Omental fat pad (tissue), 4 donors: ENCODE results near the gene UVSSA. TPM values are rescaled to one million over a fixed set of nuclear protein-coding genes. Genes with fewer than 3 reads are reported as not detected.
"Not testable (repeated sequence)": the region's sequence is repeated elsewhere in the genome, so short reads cannot be mapped to it uniquely, and the experiment has no call there.

ENCODE experiments used
- ATAC-seq: fragments of 150-250 bp; one replicate; pipeline ENCODE4 v1.9.1; 2016; ENCODE audit warnings: mild to moderate bottlenecking, moderate library complexity; ENCODE audit not compliant: low FRiP score
- DNase-seq: peaks from one replicate; pipeline ENCODE4 v3.0.0-alpha.2; 2019; ENCODE audit warnings: low spot score
- total RNA-seq, 4 donors: library from RNA; depleted of rRNA; stranded (reverse); fragments of >200 nt; gene quantifications; one replicate each; pipeline ENCODE4 v1.1.0, GENCODE V29; 2016
- TF ChIP-seq, protein P1 (sequence below), 3 donors: fragments of 450-650 bp; IDR thresholded peaks; one replicate each; pipeline ENCODE4 v1.5.1; 2016 to 2017; ENCODE audit warnings: antibody characterized with exemption in 3 of 3, mild to moderate bottlenecking in 3 of 3, moderate library complexity in 2 of 3

UVSSA gene
- total RNA-seq, 4 donors from 2014 or later = 10.2 to 28.2 (median 13.0) TPM

DNA sequence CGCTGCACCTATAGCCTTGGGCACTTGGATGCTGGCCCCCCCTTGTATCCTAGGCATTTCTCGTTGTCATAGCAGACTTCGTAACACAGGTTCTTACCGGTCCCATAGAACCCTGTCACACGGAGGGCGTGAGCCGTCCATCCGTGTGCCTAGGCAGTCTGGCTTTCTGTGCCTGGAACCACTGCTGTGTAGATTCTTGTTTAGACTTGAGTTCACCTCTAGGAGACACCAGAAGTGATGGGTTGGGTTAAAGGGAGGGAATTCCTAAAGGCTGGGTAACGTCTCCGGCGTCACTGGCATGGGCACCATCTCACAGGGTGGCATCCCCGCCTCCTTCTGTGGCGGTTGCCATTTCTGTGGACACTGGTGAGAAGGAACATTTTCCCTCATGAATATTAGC lies 72.7 kb downstream of the UVSSA start:
- DNase-seq = no peak
- TF ChIP-seq, protein P1, sequence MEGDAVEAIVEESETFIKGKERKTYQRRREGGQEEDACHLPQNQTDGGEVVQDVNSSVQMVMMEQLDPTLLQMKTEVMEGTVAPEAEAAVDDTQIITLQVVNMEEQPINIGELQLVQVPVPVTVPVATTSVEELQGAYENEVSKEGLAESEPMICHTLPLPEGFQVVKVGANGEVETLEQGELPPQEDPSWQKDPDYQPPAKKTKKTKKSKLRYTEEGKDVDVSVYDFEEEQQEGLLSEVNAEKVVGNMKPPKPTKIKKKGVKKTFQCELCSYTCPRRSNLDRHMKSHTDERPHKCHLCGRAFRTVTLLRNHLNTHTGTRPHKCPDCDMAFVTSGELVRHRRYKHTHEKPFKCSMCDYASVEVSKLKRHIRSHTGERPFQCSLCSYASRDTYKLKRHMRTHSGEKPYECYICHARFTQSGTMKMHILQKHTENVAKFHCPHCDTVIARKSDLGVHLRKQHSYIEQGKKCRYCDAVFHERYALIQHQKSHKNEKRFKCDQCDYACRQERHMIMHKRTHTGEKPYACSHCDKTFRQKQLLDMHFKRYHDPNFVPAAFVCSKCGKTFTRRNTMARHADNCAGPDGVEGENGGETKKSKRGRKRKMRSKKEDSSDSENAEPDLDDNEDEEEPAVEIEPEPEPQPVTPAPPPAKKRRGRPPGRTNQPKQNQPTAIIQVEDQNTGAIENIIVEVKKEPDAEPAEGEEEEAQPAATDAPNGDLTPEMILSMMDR (IDR thresholded peaks at IDR 0.05) = no peak
- ATAC-seq = no peak

DNA sequence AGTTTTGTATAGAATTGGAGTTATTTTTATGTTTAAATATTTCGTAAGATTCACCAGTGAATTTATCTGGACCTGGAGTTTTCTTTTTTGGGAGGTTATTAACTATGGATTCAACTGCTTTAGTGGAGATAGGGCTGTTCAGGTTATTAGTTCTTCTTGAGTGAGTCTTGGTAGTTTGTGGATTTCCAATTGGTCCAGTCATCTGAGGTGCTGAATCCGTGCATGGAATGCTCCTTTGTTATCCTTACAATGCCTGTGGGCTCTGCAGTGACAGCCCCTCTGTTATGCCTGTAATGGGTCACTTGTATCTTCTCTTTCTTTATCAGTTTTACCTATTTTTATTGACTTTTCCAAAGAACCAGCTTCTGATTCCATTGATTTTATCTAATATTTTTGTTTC lies 74.6 kb downstream of the UVSSA start:
- no peak for ATAC-seq
- TF ChIP-seq, protein P1 (IDR thresholded peaks at IDR 0.05) = no peak
- no peak for DNase-seq

DNA sequence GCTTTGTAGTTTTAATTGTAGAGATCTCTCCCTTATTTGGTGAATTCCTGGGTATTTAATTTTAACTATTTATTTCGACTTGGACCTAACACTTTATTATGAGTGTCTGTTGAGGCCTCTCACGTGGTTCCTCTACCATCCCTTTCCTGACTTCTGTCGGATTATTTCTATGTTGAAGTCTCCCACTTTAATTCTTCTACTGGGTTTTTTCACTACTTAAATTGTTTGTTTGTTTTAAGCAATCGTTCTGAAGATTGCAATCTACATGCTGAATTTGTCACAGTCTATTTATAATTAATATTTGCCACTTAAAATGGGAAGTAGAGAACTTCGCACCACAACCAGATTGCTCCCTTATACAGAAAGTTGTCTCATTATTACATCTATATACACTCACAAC lies 80.0 kb downstream of the UVSSA start:
- DNase-seq = no peak
- no peak for ATAC-seq
- TF ChIP-seq, protein P1 (IDR thresholded peaks at IDR 0.05) = no peak

DNA sequence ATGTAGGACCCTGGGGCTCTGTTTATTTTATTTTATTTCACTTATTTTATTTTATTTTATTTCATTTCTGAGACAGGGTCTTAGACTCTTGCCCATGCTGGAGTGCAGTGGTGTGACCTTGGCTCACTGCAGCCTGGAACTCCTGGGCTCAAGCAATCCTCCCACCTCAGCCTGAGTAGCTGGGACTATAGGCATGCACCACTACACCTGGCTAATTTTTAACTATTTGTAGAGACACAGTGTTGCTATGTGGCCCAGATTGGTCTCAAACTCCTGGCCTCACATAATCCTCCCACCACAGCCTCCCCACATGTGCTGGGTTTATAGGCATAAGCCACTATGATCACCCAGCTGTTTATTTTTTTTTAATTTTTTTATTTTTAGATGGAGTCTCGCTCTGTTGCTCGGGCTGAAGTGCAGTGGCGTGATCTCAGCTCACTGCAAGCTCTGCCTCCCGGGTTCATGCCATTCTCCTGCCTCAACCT lies 96.7 kb downstream of the UVSSA start:
- ATAC-seq, DNase-seq: not testable (repeated sequence)

Other genes with a start within 250 kb of the UVSSA start
- 1 to 10 TPM; 3.4 to 9.3 (median 6.6) TPM for gene RNF212, start 233.6 kb upstream of the UVSSA start, total RNA-seq
- 10 to 100 TPM; 14.2 to 99.5 (median 30.1) TPM for gene SPON2, start 174.6 kb upstream of the UVSSA start, total RNA-seq
- 100 to 1,000 TPM; 102 to 137 (median 132) TPM for gene CTBP1, start 98.1 kb upstream of the UVSSA start, total RNA-seq
- gene MAEA, start 57.3 kb upstream of the UVSSA start, total RNA-seq = 10 to 100 TPM; 38.8 to 71.2 (median 51.8) TPM
- not detected for gene NKX1-1, start 59.2 kb downstream of the UVSSA start, total RNA-seq